HG02870 (cell line): Measurements from ENCODE around the gene GCLC.

Source experiments
- ATAC-seq: cut with Tn5 transposase; IDR thresholded peaks from one replicate; pipeline ENCODE4 v1.9.1; 2021; ENCODE audit warnings: mild to moderate bottlenecking, moderate library complexity; ENCODE audit not compliant: unreplicated experiment

Gene GCLC

DNA sequence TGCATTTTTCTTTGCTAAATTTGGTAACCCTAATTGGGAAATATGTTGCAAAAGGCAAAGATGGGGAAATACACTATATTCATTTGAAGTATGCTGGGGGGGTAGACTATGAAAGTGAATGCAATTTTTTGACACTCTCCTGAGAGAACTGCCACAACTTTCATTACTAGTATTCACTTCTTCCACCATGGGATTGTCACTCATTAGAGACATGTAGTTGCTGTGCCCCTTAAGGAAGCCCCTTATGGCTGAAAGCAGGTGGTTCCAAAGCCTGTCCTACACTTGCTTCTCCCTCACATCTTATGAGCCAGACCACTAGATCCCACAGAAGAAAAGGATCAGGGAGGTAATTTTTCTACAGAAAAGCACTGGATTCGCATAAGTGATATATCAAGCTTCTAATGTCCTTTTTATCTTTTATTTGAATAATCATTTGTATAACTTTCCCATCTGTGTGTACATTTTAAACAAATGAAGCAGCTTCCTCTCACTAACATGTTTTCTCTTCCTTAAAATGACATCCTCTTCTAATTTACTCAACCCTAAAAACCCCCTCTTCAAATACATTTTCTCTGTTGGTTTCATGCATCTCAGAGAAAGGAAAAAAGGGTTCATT, 83.8 kb downstream of the GCLC start:
- peak; percentile 64 for ATAC-seq

DNA sequence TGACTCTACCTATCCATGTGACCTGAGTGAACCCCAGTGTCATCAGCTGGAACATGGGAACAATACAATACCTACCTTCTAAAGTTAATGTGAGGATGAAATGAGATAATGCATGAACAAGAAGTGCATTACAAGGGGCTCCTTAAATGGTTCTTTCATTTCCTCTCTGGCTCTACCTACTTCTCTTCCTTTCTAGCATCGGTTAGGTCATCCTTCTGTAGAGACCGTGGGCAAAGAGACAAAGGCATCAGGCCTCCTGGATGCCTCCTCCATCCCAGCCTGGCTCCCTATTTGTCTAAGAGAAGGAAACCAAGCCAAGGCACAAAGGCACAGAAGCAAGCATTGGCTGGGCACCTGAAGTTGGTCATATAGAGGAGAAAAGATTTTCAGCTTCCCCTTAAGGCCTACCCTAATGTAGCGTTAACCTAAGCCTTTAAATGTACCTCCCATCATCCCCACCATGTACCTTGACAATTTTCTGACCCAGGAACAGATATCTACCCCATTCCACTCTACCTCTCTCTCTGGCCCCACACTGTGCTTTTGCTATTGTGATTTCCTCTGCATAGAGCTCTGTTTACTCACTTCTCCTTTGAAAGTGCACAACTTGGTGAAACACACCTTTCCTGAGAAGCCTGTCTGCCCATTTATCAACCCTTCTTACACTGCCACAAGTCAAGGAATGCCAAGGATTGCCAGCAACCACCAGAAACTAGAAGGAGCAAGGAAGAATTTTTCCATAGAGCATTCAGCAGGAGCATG, 86.6 kb downstream of the GCLC start:
- peak; percentile 38 for ATAC-seq

DNA sequence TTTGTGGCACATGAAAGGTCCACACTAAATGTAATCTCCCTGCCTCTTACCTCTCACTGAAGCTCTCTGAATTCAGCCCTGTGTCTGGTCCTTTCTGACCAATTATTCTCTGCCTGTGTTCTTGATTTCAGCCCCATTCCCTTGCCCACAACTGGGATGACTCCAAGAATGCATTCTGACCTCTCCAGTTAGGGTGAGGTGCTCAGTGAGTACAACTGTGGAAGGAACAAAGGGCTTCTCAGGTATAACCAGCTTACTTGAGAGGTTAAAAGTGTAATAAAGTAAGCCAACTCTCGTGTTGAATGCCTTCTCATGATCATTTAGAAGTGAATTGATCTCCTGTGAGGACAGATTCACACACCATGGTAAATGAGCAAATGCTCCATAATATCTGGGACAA, 88.1 kb downstream of the GCLC start:
- no peak for ATAC-seq

DNA sequence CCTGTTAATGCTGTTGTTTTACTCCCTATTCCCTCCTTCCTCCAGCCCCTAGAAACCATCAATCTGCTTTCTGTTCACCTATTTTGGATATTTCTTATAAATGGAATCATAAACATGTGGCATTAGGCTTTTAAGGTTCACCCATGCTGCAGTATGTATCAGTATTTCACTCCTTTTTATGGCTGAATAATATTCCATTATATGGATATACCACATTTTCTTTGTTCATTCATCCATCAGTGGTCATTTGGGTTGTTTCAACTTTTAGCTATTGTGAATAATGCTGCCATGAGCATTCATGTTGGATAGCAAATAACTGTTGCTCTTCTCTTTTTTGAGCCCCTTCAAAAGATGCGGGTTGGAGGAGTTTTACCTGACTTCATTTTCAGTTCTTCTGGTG, 89.2 kb downstream of the GCLC start:
- ATAC-seq: no peak

DNA sequence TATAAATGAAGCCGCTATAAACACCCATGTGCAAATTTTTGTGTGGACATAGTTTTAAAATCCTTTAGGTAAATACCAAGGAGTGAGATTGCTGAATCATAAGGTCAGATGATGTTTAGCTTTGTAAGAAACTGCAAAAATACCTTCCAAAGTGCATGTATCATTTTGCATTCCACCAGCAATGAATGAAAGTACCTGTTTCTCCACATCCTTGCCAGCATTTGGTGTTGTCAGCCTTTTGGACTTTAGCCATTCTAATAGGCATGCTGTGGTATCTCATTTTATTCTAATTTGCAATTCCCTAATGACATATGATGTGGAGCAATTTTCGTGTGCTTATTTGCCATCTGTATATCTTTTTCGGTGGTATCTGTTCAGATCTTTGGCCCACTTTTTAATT, 93.7 kb downstream of the GCLC start:
- no peak for ATAC-seq

DNA sequence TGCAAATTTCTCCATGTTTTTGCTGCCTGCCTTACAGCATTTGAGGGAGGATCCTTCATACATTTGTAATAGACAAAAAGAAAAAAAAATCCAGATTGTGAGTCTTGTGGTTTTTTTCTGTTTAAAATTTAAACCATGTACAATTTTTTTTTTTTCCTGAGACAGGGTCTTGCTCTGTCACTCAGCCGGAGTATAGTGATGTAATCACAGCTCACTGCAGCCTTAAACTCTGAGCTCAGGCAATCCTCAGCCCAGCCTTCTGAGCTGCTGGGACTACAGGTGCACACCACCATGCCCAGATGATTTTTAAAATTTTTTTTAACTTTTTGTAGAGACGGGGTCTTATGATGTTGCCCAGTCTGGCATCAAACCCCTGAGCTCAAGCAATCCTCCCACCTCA, 97.0 kb downstream of the GCLC start:
- ATAC-seq: no peak
